Hepatic stellate cell (primary cell): ENCODE data around the gene BRCA2.

Experiments used
- DNase-seq: peaks from one replicate; pipeline ENCODE4 v3.0.0; 2011; ENCODE audit warnings: low spot score

The BRCA2 gene

GRCh38 chr13:32385410-32385809 is 70.1 kb downstream of the BRCA2 start:
- no peak for DNase-seq

GRCh38 chr13:32390048-32390447 is 74.7 kb downstream of the BRCA2 start:
- DNase-seq, result no peak

- DNase-seq, result no peak
Observed at GRCh38 chr13:32390484-32390883, 75.2 kb downstream of the BRCA2 start.

- no peak for DNase-seq
Observed at GRCh38 chr13:32391101-32391619, 75.9 kb downstream of the BRCA2 start.

- no peak for DNase-seq
Observed at GRCh38 chr13:32403108-32403507, 87.8 kb downstream of the BRCA2 start.

- DNase-seq, result no peak
Observed at GRCh38 chr13:32407854-32408253, 92.5 kb downstream of the BRCA2 start.

GRCh38 chr13:32408296-32409000 is 93.1 kb downstream of the BRCA2 start:
- DNase-seq, result no peak

- no peak for DNase-seq
Observed at GRCh38 chr13:32409001-32409313, 93.6 kb downstream of the BRCA2 start.

GRCh38 chr13:32409561-32410421 is 94.5 kb downstream of the BRCA2 start:
- peak; percentile 57 for DNase-seq

GRCh38 chr13:32413284-32413683 is 98.0 kb downstream of the BRCA2 start:
- DNase-seq, result no peak

- no peak for DNase-seq
Observed at GRCh38 chr13:32414580-32414979, 99.3 kb downstream of the BRCA2 start.

GRCh38 chr13:32415019-32415418 is 99.7 kb downstream of the BRCA2 start:
- no peak for DNase-seq

GRCh38 chr13:32417995-32418394 is 102.7 kb downstream of the BRCA2 start:
- DNase-seq, result no peak

GRCh38 chr13:32419862-32420261 is 104.6 kb downstream of the BRCA2 start:
- DNase-seq, result no peak

GRCh38 chr13:32423592-32423991 is 108.3 kb downstream of the BRCA2 start:
- no peak for DNase-seq

GRCh38 chr13:32425158-32425557 is 109.8 kb downstream of the BRCA2 start:
- DNase-seq, result no peak

- peak; percentile 41 for DNase-seq
Observed at GRCh38 chr13:32426191-32426989, 111.1 kb downstream of the BRCA2 start.

GRCh38 chr13:32426990-32427851 is 111.9 kb downstream of the BRCA2 start:
- DNase-seq, result peak; percentile 37

GRCh38 chr13:32427852-32428580 is 112.7 kb downstream of the BRCA2 start, which contains the start of gene N4BP2L1:
N4BP2L1 (minus strand) TSS chr13:32428130; CDS start chr13:32428082, 48 bp downstream.
- peak; percentile 60 for DNase-seq

GRCh38 chr13:32428581-32429432 is 113.5 kb downstream of the BRCA2 start:
- no peak for DNase-seq
